Measurements from ENCODE around the gene RGS4.

Gene RGS4

DNA sequence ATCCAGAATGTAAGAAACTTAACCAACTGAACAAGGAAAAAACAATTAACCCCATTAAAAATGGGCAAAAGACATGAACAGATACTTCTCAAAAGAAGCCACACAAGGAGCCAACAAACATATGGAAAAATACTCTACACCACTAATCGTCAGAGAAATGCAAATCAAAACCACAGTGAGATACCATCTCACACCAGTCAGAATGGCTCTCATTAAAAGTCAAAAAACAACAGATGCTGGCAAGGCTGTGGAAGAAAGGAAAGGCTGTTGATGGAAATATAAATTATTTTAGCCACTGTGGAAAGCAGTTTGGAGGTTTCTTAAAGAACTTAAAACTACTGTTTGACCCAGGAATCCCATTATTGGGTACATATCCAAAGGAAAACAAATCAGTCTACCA lies 51.2 kb downstream of the RGS4 start:
- DNase-seq (ENCODE audit: extremely low spot score), result no peak
- no peak for TF ChIP-seq ZNF384 (IDR thresholded peaks at IDR 0.05)
- POLR2A ChIA-PET, result no interaction called here
- CTCF ChIA-PET, result no interaction called here

DNA sequence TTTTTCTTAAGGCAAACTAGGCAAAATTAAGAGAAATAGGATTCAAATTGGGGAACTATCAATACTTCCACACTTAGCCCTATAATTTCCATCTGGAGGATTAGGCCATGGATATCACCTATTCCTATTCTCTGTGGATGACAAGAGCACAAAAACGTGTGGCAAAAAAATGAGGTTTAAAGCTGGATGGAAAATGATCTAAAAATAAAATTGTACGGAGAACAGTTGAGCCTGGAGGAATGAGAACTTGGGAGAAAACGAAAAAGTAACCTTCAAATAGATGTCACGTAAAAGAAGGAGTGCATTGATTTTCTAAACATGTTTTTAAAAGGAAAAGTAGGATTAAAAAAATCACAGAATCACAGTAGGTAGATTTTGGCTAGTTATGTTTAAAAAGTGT lies 55.7 kb downstream of the RGS4 start:
- ChIA-PET CTCF (no interaction called here), POLR2A (no interaction called here)
- DNase-seq (ENCODE audit: extremely low spot score), result no peak
- no peak for TF ChIP-seq L3MBTL2 (conservative IDR thresholded peaks at IDR 0.05)
- no peak for TF ChIP-seq FOXK2 (IDR thresholded peaks at IDR 0.05)
- no peak for TF ChIP-seq ELF4 (IDR thresholded peaks at IDR 0.05)

Data from HEK293T (cell line).